Neural cell (in vitro differentiated cells): Measurements from ENCODE around the gene MYEOV. TPM values are rescaled to one million over a fixed set of nuclear protein-coding genes. Genes with fewer than 3 reads are reported as not detected.

Experiments used
- H2AFZ ChIP-seq: fragments of 200-600, 300-800 bp; sonication (generic), shearing (Covaris generic); 2 replicates; pipeline ENCODE4 v1.6.0; 2014; ENCODE audit warnings: low read depth, mild to moderate bottlenecking, antibody characterized with exemption, low read length, moderate library complexity
- H3F3A ChIP-seq: fragments of 200-600 bp; shearing (Covaris generic); 2 replicates; pipeline ENCODE4 v1.6.1; 2016; ENCODE audit warnings: mild to moderate bottlenecking, moderate library complexity, mixed read lengths, antibody characterized with exemption, low read length; ENCODE audit not compliant: insufficient read depth, poor library complexity, severe bottlenecking
- H3K27ac ChIP-seq: fragments of 200-600, 300-800 bp; sonication (generic), shearing (Covaris generic); 2 replicates; pipeline ENCODE4 v1.5.1; 2014; ENCODE audit warnings: mild to moderate bottlenecking, low read length, moderate library complexity
- H3K27me3 ChIP-seq: fragments of 300-800, 200-600 bp; sonication (generic), shearing (Covaris generic); 2 replicates; pipeline ENCODE4 v1.6.0; 2014; ENCODE audit warnings: mild to moderate bottlenecking, low read depth, low read length, moderate library complexity; ENCODE audit not compliant: insufficient read depth
- H3K36me3 ChIP-seq: fragments of 300-800, 200-600 bp; sonication (generic), shearing (Covaris generic); 2 replicates; pipeline ENCODE4 v1.5.1; 2014; ENCODE audit warnings: mild to moderate bottlenecking, antibody characterized with exemption, low read length, moderate library complexity; ENCODE audit not compliant: insufficient read depth
- H3K4me2 ChIP-seq: fragments of 300-800, 200-600 bp; sonication (generic), shearing (Covaris generic); 2 replicates; pipeline ENCODE4 v1.6.0; 2014; ENCODE audit warnings: mild to moderate bottlenecking, low read length
- H3K4me3 ChIP-seq: fragments of 300-800, 200-600 bp; sonication (generic), shearing (Covaris generic); 2 replicates; pipeline ENCODE4 v1.5.1; 2014; ENCODE audit warnings: mild to moderate bottlenecking, low read length, moderate library complexity
- H3K79me2 ChIP-seq: fragments of 200-600 bp; shearing (Covaris generic); replicated peaks from 2 replicates; pipeline ENCODE4 v1.6.0; 2014; ENCODE audit warnings: mild to moderate bottlenecking, low read length, moderate library complexity; ENCODE audit not compliant: insufficient read depth
- H3K9ac ChIP-seq: fragments of 300-800, 200-600 bp; sonication (generic), shearing (Covaris generic); 2 replicates; pipeline ENCODE4 v1.6.1; 2016; ENCODE audit warnings: mild to moderate bottlenecking, low read length, mixed read lengths
- H3K9me2 ChIP-seq: fragments of 200-600 bp; shearing (Covaris generic); 2 replicates; pipeline ENCODE4 v1.6.1; 2016; ENCODE audit warnings: mild to moderate bottlenecking, low read length, mixed read lengths; ENCODE audit not compliant: insufficient read depth
- H3K9me3 ChIP-seq: fragments of 200-600, 300-800 bp; sonication (generic), shearing (Covaris generic); 2 replicates; pipeline ENCODE4 v1.6.1; 2016; ENCODE audit warnings: mild to moderate bottlenecking, mixed run types, low read length, moderate library complexity, mixed read lengths
- H4K20me1 ChIP-seq: fragments of 200-600 bp; shearing (Covaris generic); 2 replicates; pipeline ENCODE4 v1.6.1; 2016; ENCODE audit warnings: mild to moderate bottlenecking, mixed run types; ENCODE audit not compliant: insufficient read depth
- EP300 ChIP-seq: fragments of 450-650 bp; conservative IDR thresholded peaks from 2 replicates; pipeline ENCODE4 v1.6.1; 2014; ENCODE audit warnings: antibody characterized with exemption, mild to moderate bottlenecking, moderate library complexity; ENCODE audit not compliant: poor library complexity, severe bottlenecking
- EZH2 ChIP-seq: fragments of 200-600, 300-800 bp; shearing (Covaris generic), sonication (generic); IDR thresholded peaks from 2 replicates; pipeline ENCODE4 v1.6.1; 2014; ENCODE audit warnings: antibody characterized with exemption, low read length, borderline replicate concordance, mild to moderate bottlenecking; ENCODE audit not compliant: insufficient read depth, poor library complexity, severe bottlenecking
- MXI1 ChIP-seq: fragments of 450-650 bp; conservative IDR thresholded peaks from 2 replicates; pipeline ENCODE4 v1.6.1; 2014; ENCODE audit warnings: antibody characterized with exemption, mild to moderate bottlenecking; ENCODE audit not compliant: poor library complexity, severe bottlenecking
- POLR2AphosphoS5 ChIP-seq: IDR thresholded peaks from 2 replicates; pipeline ENCODE4 v1.6.1; 2012
- RAD21 ChIP-seq: fragments of 450-650 bp; conservative IDR thresholded peaks from 2 replicates; pipeline ENCODE4 v1.6.1; 2014; ENCODE audit warnings: antibody characterized with exemption, mild to moderate bottlenecking, moderate library complexity
- SMC3 ChIP-seq: fragments of 450-650 bp; conservative IDR thresholded peaks from 2 replicates; pipeline ENCODE4 v1.6.1; 2014; ENCODE audit warnings: antibody characterized with exemption, mild to moderate bottlenecking, moderate library complexity; ENCODE audit not compliant: poor library complexity
- polyA plus RNA-seq: library from polyadenylated mRNA; depleted of rRNA; stranded (reverse); fragments of >200 nt; gene quantifications from 2 replicates; pipeline ENCODE4 v1.2.3, GENCODE V29; 2014
- TF ChIP-seq, protein P1 (sequence below): fragments of 450-650 bp; IDR thresholded peaks from 2 replicates; pipeline ENCODE4 v1.5.1; 2014; ENCODE audit warnings: antibody characterized with exemption, mild to moderate bottlenecking, moderate library complexity; ENCODE audit not compliant: poor library complexity, severe bottlenecking
- TF ChIP-seq, protein P2 (sequence below): IDR thresholded peaks from 2 replicates; pipeline ENCODE4 v1.6.1; 2012; ENCODE audit warnings: borderline replicate concordance

Gene MYEOV
- polyA plus RNA-seq, 1 donor from 2014 or later = not detected

DNA sequence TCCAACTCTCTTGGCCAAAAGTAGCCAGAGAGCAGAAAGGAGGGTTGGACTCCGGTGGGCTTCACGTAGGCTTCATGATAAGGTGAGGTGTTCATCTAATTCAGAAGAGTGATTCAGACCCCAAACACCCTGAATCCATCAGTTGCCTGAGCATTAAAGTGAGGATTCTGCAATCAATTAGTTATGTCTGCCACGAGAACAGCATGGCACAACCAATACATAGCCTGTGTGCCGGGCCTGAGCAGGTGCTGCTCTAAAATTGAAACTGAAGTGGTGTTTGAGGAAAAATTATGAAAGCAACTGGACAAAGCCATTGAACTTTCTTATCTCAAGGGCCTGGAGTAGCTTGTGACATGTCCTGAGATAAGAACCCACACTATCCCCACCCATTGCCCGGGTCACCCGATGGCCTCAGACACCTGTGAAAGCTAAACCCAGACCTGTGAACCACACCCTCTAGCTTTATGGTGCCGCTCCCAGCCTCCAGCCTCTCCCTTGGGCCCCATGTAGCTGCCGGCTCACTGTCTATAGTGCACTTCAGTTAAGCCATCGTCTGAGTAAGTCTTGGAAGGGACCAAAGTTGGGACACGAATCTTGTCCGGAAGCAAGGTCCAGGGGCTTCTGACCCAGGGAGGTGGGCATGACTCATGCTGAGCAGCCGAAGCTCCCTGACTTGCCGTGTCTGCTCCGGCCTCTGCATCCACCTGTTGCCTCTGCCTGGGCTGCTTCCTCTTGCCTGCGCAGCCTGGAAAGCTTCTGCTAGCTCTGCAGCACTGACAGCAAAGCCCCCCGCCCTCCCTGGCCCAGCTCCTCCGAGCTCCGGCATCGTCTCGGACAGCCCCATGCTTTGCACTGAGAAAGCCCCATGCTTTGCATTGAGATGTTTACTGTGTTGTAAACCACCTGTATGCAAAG lies 5.7 kb upstream of the MYEOV start:
- TF ChIP-seq, protein P1, sequence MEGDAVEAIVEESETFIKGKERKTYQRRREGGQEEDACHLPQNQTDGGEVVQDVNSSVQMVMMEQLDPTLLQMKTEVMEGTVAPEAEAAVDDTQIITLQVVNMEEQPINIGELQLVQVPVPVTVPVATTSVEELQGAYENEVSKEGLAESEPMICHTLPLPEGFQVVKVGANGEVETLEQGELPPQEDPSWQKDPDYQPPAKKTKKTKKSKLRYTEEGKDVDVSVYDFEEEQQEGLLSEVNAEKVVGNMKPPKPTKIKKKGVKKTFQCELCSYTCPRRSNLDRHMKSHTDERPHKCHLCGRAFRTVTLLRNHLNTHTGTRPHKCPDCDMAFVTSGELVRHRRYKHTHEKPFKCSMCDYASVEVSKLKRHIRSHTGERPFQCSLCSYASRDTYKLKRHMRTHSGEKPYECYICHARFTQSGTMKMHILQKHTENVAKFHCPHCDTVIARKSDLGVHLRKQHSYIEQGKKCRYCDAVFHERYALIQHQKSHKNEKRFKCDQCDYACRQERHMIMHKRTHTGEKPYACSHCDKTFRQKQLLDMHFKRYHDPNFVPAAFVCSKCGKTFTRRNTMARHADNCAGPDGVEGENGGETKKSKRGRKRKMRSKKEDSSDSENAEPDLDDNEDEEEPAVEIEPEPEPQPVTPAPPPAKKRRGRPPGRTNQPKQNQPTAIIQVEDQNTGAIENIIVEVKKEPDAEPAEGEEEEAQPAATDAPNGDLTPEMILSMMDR = no peak
- no peak for TF ChIP-seq EZH2
- H3K9me2 ChIP-seq = no peaks in the 10 kb centered on the region
- H3K36me3 ChIP-seq = no peaks in the 10 kb centered on the region
- no peak overlapping the region for H3K27ac ChIP-seq
- no peaks in the 10 kb centered on the region for H4K20me1 ChIP-seq
- no peak overlapping the region for H2AFZ ChIP-seq
- H3K9ac ChIP-seq = no peak overlapping the region
- H3K27me3 ChIP-seq = no peaks in the 10 kb centered on the region
- H3K79me2 ChIP-seq = no peaks in the 10 kb centered on the region
- no peaks in the 10 kb centered on the region for H3F3A ChIP-seq
- H3K4me2 ChIP-seq = no peak overlapping the region
- no peak overlapping the region for H3K4me3 ChIP-seq
- no peaks in the 10 kb centered on the region for H3K9me3 ChIP-seq

DNA sequence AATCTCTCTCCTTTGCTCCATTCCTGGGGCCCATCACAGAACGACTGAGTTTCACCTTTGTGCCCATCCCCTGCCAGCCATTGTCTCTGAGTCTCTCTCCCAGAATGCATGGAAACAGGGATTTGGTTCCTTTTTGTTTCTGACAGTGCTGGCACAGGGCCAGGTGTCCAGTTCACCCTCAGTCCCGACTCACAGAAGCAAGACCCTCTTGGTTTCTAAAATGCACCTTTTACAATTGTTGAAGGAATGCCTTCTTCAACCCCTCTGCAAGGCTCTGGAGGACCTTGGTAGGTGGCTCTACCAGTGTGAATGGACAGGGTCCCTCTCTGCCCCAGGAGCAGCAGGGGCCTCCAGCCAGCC lies 5.1 kb upstream of the MYEOV start:
- H3K79me2 ChIP-seq = no peaks in the 10 kb centered on the region
- no peaks in the 10 kb centered on the region for H3K36me3 ChIP-seq
- no peaks in the 10 kb centered on the region for H4K20me1 ChIP-seq
- no peaks in the 10 kb centered on the region for H3K9me3 ChIP-seq
- no peak for TF ChIP-seq EP300
- no peak for TF ChIP-seq POLR2AphosphoS5
- TF ChIP-seq MXI1 = no peak
- TF ChIP-seq, protein P1 = no peak
- no peak for TF ChIP-seq SMC3
- no peak for TF ChIP-seq EZH2
- no peak for TF ChIP-seq RAD21
- TF ChIP-seq, protein P2, sequence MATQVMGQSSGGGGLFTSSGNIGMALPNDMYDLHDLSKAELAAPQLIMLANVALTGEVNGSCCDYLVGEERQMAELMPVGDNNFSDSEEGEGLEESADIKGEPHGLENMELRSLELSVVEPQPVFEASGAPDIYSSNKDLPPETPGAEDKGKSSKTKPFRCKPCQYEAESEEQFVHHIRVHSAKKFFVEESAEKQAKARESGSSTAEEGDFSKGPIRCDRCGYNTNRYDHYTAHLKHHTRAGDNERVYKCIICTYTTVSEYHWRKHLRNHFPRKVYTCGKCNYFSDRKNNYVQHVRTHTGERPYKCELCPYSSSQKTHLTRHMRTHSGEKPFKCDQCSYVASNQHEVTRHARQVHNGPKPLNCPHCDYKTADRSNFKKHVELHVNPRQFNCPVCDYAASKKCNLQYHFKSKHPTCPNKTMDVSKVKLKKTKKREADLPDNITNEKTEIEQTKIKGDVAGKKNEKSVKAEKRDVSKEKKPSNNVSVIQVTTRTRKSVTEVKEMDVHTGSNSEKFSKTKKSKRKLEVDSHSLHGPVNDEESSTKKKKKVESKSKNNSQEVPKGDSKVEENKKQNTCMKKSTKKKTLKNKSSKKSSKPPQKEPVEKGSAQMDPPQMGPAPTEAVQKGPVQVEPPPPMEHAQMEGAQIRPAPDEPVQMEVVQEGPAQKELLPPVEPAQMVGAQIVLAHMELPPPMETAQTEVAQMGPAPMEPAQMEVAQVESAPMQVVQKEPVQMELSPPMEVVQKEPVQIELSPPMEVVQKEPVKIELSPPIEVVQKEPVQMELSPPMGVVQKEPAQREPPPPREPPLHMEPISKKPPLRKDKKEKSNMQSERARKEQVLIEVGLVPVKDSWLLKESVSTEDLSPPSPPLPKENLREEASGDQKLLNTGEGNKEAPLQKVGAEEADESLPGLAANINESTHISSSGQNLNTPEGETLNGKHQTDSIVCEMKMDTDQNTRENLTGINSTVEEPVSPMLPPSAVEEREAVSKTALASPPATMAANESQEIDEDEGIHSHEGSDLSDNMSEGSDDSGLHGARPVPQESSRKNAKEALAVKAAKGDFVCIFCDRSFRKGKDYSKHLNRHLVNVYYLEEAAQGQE = no peak
- H3K27ac ChIP-seq = no peak overlapping the region
- no peak overlapping the region for H2AFZ ChIP-seq
- H3K27me3 ChIP-seq = no peaks in the 10 kb centered on the region
- no peak overlapping the region for H3K4me2 ChIP-seq
- no peak overlapping the region for H3K4me3 ChIP-seq
- H3K9me2 ChIP-seq = no peaks in the 10 kb centered on the region
- H3K9ac ChIP-seq = no peak overlapping the region
- H3F3A ChIP-seq = no peaks in the 10 kb centered on the region
